ENCODE results near the gene JAK1. TPM values are rescaled to one million over a fixed set of nuclear protein-coding genes. Genes with fewer than 3 reads are reported as not detected.
"Not testable (repeated sequence)": the region's sequence is repeated elsewhere in the genome, so short reads cannot be mapped to it uniquely, and the experiment has no call there.

JAK1 gene
- total RNA-seq, 4 donors from 2014 or later = 121 to 241 (median 165) TPM

- TF ChIP-seq CTCF (IDR thresholded peaks at IDR 0.05 in 4 of 5, conservative IDR thresholded peaks at IDR 0.05 in 1 of 5) (no peak), POLR2A (IDR thresholded peaks at IDR 0.05) (no peak)
- intact Hi-C loops (cut with DNase I; ENCODE audit: low total_unique reads) (no loop called here), in situ Hi-C loops (cut with MboI; ENCODE audit: low sequenced_read_pairs in 4 of 4) (loop anchor here (5.0 to 10.0 kb wide), 4 partner anchors 132 to 562 kb away; no protein-coding TSS in a partner anchor)
- no peaks in the 10 kb centered on the region for H3K27me3 ChIP-seq
- H3K4me3 ChIP-seq = no peak overlapping the region
- ATAC-seq = no peak
- DNase-seq = no peak
- H3K9me3 ChIP-seq = no peaks in the 10 kb centered on the region
- H3K36me3 ChIP-seq = peaks cover 0 to 10% of the 10 kb centered on the region in 2 donors
- peaks cover 3 to 11% of the 10 kb centered on the region in 2 donors for H3K4me1 ChIP-seq
- no peak overlapping the region for H3K27ac ChIP-seq
Measured at GRCh38 chr1:64826991-64827390, 139.4 kb downstream of the JAK1 start.

- H3K9me3 ChIP-seq = no peaks in the 10 kb centered on the region
- H3K36me3 ChIP-seq = no peaks in the 10 kb centered on the region
- ATAC-seq (peak; percentile 60 to 83), DNase-seq (peak in 1 of 2 donors; percentile 46)
- intact Hi-C loops (cut with DNase I; ENCODE audit: low total_unique reads) (loop anchor here (1.0 to 2.0 kb wide), 3 partner anchors 79 to 555 kb away; partner anchors contain the start of gene RAVER2), in situ Hi-C loops (cut with MboI; ENCODE audit: low sequenced_read_pairs in 4 of 4) (loop anchor here in 3 of 4 donors (5.0 to 10.0 kb wide), 4 partner anchors 129 to 559 kb away; no protein-coding TSS in a partner anchor)
- no peaks in the 10 kb centered on the region for H3K27me3 ChIP-seq
- TF ChIP-seq CTCF (IDR thresholded peaks at IDR 0.05 in 4 of 5, conservative IDR thresholded peaks at IDR 0.05 in 1 of 5) = peak; percentile 70 to 81 (median 80)
- TF ChIP-seq POLR2A (IDR thresholded peaks at IDR 0.05) = no peak
- peaks cover 0 to 3% of the 10 kb centered on the region in 2 donors for H3K4me1 ChIP-seq
- no peak overlapping the region for H3K27ac ChIP-seq
- H3K4me3 ChIP-seq = no peak overlapping the region
Measured at GRCh38 chr1:64823691-64824476, 142.5 kb downstream of the JAK1 start.

GRCh38 chr1:64822621-64823020 is 143.7 kb downstream of the JAK1 start:
- no peaks in the 10 kb centered on the region for H3K36me3 ChIP-seq
- H3K27ac ChIP-seq = no peak overlapping the region
- intact Hi-C loops (cut with DNase I; ENCODE audit: low total_unique reads) = loop anchor here (1.0 kb wide), 1 partner anchor 136 kb away; no protein-coding TSS in a partner anchor
- no peak overlapping the region for H3K4me3 ChIP-seq
- in situ Hi-C loops (cut with MboI; ENCODE audit: low sequenced_read_pairs in 4 of 4) = loop anchor here in 3 of 4 donors (5.0 to 10.0 kb wide), 4 partner anchors 128 to 558 kb away; no protein-coding TSS in a partner anchor
- peaks cover 0 to 3% of the 10 kb centered on the region in 2 donors for H3K4me1 ChIP-seq
- ATAC-seq (peak in 1 of 2 donors; percentile 45), DNase-seq (no peak)
- H3K9me3 ChIP-seq = no peaks in the 10 kb centered on the region
- no peak for TF ChIP-seq CTCF (IDR thresholded peaks at IDR 0.05 in 4 of 5, conservative IDR thresholded peaks at IDR 0.05 in 1 of 5)
- no peak for TF ChIP-seq POLR2A (IDR thresholded peaks at IDR 0.05)
- no peaks in the 10 kb centered on the region for H3K27me3 ChIP-seq

GRCh38 chr1:64820572-64820971 is 145.8 kb downstream of the JAK1 start:
- ATAC-seq; H3K36me3 ChIP-seq; H3K4me1 ChIP-seq; H3K4me3 ChIP-seq; H3K9me3 ChIP-seq; intact Hi-C loops (cut with DNase I; ENCODE audit: low total_unique reads); H3K27me3 ChIP-seq; DNase-seq; H3K27ac ChIP-seq: not testable (repeated sequence)
- in situ Hi-C loops (cut with MboI; ENCODE audit: low sequenced_read_pairs in 4 of 4) = loop anchor here in 3 of 4 donors (5.0 to 10.0 kb wide), 4 partner anchors 126 to 556 kb away; no protein-coding TSS in a partner anchor

GRCh38 chr1:64817364-64817763 is 149.0 kb downstream of the JAK1 start:
- H3K27ac ChIP-seq, DNase-seq: not testable (repeated sequence)

More at GRCh38 chr1:64817364-64817763, 149.0 kb downstream of the JAK1 start:
- intact Hi-C loops (cut with DNase I; ENCODE audit: low total_unique reads); H3K4me3 ChIP-seq; H3K4me1 ChIP-seq; H3K9me3 ChIP-seq; ATAC-seq; H3K27me3 ChIP-seq; H3K36me3 ChIP-seq: not testable (repeated sequence)
- in situ Hi-C loops (cut with MboI; ENCODE audit: low sequenced_read_pairs in 4 of 4) = loop anchor here in 2 of 4 donors (10.0 kb wide), 2 partner anchors 123 to 553 kb away; no protein-coding TSS in a partner anchor

Data from gastrocnemius medialis (tissue), 4 donors.